Left forelimb (tissue), 1 donor: ENCODE measurements around the gene CTNNA2.

ENCODE experiments used
- DNase-seq: peaks from one replicate; pipeline ENCODE4 v3.0.0-alpha.2; 2018; ENCODE audit warnings: low spot score

Gene CTNNA2

DNA sequence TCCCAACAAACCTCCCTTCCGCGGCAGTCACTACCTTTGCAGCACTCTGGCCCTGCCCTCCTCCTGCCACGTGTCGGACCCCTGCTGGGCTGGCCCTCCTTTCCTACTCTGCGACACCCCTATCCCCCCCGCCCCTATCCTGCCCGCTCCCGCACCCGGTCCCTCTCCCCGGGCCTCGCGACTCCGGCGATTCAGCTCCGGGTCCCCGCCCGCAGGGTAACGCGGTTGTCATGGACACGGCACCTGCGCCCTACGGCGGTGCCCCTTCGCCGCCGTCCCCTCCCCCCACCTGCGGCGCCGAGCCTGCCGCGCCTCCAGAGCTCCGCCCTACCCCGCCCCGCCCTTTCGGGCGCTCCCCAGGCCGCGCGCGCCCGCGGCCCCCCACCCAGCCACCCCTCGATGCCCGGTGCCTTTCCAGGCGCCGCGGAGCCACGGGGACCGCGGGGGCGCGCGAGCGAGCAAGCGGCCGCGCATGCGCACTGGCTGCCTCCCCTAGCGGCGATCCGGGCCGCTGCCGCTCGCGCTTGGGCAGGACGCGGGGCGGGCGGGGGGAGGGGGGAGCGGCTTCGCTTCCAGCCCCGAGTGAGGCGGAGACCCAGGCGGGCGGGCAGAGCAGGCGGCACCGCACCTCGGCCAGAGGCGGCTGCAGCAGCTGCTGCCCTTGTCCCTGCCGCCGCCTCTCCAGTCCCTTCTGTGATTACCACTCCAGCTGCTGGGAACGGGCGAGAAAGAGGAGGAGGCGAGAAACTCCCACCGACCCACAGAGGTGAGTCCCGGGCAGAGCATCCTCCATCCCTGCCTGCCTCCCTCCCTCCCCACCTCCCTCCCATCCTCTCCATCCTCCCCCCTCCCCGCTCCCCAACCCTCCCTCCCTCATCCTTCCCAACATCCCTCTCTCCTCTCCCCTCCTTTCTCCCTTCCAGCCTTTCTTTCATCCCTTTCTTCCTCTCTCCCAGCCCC lies at the start of gene CTNNA2:
CTNNA2 (plus strand) TSS at position 610 of the 960 bp plus-strand sequence.
- peak; percentile 72 for DNase-seq

DNA sequence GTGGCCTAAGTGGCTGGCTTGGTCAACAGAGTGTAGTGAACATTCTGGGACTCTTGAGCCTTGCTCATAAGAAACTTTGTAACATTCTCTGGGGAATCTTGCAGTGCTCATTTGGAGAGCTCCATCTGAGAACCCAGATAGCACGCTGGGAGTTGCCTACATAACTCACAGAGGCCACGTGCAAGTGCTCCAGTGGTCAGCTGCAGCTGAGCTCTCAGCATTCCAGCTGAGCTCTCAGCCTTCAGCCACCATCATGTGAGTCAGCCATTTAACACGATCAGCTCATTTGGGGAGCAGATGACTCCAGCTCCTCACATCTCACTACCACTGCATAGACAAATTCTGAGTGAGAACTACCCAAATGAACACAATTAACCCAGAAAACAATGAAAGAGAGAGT lies 25.5 kb upstream of the CTNNA2 start:
- no peak for DNase-seq

DNA sequence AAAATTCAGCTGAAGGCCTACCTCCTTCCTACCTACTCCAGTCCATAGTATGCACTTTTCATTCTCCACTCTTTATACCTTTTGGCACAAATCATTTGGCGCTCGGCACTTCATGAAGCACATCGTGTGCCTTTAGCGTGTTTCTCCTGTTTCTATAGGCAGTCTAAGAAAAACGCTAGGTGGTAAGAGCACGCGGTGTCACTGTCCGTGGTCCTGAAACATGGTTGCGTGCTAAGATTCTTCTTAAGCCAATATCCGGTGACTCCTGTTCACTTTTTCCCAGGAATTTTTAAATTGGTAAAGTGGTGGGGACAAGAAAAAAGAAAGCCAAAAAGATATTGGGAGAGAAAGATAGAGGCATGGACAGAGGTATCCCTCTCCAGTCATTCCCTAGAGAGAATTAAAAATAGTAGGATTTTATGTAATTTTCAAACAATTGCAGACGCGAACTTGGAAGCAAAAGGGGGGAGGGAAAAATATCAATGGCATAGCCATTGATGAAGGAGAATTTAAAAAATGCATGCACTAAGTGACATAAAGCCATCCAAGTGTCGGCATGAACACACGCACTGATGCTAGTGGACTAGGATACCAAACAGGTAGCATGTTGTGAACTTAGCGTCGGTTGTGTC lies 1.4 kb upstream of the CTNNA2 start:
- peak; percentile 66 for DNase-seq

DNA sequence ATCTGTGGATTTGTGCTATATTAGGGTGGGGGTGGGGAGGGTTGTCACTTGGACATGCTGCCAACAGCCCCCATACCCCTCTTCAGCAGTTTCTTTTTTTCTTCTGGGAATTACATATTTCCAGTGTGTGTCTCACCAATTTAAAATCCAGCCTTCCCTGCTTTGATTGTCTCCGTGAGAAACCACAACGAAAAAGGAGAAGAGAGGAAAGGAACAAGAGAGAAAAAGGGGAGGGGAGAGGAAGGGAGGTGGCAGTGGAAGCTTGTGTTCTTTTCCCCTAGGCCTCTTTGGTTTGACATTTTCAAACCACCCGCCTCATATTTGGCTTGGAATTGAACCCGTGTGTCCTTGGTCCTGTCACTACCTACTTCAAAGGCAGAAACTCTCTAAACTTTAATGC lies 860 bp downstream of the CTNNA2 start:
- DNase-seq = no peak

DNA sequence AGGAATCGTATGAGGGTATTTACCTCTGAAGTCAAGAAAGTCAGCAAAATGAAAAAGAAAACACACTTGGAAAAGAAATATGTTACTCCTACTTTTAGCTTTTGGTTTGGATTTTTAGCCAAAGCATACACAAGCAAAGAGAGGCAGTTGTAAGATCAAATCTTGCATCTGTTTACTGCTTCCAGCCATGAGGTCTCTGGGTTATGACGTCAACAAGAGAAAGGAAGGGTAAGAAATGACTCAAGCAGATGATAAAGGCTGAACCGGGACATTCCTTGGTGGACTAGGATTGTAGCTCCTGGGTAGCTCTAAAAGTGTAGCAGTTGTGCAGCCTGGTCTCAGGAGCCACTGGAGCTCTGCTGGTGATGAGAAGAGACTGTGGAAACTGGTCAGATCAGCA lies 16.8 kb downstream of the CTNNA2 start:
- DNase-seq = no peak

DNA sequence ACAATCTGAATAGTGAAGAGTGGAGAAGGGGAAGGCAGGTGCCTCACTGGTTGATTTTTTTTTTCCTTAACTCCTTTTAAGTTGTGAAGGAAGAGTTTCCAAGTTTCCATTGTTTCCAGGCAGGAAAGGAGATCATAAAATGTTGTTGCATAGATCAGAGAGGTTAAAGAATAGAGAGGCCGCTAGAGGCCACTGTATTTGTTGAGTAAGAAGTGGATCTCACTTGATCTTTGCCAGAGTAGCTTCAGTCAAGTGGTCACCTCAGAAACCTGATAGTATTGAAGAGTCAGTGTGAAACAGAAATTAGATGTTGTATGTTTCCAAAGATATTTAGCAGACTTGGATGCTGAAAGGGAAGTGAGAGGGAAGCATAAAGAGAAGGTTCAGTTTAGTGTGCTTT lies 17.6 kb downstream of the CTNNA2 start:
- no peak for DNase-seq

DNA sequence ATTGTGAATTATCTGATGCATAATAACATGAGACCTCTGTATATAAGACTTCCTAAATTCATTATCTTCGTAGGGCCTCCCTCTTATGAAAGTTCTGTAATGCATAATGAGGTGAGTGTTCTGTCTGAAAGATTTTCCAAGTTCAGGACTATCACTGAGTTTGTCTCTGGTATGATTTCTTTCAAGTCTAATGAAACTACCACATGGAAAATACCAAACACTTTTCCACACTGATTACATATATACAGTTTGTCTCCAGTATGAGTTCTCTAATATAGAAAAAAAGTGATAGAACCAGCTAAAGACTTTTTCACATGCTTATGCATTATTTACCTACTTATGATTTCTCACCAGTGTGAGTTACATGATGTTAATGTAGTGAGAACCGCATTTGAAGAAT lies 34.7 kb downstream of the CTNNA2 start:
- DNase-seq = no peak

DNA sequence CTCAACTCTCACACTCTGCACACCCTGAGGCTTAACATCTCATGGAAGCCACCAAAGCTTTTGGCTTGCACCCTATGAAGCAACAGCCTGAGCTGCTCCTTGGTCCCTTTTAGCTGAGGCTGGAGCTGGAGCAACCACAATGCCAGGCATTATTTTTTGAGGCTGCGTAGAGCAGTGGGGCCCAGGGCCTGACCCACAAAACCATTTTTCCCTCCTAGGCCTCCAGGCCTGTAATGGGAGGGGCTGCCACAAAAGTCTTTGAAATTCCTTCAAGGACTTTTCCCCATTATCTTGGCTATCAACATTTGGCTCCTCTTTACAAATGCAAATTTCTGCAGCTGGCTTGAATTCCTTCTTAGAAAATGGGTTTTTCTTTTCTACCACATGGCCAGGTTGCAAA lies 39.8 kb downstream of the CTNNA2 start:
- no peak for DNase-seq

DNA sequence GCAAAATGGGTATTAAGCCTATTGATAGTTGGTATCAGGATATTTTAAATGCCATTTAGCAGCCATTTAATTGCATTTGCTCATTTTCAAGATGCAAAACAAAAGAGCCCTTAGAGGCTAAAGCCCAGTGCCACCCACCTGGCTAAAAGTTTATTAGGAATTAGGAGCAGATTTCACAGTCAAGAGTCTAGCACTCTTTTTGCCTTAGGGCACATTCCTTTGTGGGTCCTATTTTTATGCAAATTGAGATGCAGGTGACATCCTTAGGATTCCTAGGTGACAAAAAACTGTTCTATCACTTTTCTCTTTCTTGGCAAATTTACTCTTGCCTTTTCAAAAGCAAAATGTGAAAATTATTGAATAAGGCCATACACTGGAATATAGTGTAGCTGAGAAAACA lies 42.0 kb downstream of the CTNNA2 start:
- no peak for DNase-seq

DNA sequence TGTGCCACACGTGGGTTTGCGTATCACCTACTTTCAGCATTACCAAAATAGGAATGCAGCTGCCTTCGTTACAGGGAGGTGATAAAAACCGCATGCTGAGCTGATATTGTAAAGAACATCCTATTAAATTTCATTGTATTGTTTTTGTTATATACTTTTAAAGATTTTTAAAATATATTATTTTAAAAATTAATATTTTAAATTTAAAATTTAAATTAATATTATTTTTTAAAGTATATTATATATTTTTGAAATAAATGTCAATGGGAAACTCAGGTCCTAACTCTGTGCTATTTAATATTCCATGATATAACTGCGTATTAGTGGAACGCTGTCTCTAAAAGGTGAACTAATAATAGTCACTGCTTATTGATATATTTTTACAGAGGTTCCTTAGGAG lies 51.2 kb downstream of the CTNNA2 start:
- DNase-seq = no peak

DNA sequence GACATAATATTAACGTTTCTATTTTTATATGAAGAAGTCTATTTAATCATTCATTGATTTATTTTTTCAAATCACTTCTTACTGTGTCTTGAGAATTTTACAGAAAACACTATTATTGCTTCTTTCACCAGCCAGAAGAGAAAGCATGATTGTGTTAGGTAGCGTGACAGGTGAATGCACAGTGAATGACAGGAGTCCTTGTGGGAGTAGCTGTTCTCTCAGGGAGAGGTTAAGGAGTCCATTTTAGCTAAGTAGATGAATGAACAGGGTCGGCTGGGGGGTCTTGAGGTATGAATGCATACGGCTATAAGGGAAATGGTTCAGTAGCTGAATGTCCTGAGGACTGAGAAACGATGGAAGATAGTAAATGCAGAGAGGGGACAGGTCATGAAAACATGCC lies 56.2 kb downstream of the CTNNA2 start:
- DNase-seq = no peak

DNA sequence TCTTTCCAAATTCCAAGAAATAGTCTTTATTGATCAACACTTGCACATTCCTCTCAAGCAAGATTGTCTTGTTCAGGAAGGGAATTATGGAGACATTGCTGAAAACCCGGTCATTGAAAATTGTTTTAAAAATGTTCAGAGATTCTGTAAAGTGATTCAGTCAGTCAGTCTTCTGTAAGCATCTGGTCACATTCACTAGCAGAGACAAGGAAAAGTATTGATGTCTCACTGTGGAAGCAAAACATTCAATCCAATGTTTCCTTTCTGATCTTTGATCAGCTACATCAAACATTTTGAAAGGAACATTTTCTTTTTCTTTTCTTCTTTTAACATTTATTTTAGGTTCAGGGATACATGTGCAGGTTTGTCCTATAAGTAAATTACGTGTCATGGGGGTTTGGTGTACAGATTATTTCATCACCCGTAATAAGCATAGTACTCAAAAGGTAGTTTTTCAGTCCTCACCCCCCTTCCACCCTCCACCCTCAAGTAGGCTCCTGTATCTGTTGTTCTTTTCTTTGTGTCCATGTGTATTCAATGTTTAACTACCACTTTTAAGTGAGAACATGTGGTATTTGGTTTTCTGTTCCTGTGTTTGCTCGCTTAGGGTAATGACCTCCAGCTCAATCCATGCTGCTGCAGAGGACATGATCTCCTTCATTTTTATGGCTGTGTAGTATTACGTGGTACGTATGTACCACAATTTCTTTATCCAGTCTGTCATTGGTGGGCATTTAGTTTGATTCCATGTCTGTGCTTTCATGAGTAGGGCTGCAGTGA lies 61.2 kb downstream of the CTNNA2 start:
- DNase-seq = no peak

DNA sequence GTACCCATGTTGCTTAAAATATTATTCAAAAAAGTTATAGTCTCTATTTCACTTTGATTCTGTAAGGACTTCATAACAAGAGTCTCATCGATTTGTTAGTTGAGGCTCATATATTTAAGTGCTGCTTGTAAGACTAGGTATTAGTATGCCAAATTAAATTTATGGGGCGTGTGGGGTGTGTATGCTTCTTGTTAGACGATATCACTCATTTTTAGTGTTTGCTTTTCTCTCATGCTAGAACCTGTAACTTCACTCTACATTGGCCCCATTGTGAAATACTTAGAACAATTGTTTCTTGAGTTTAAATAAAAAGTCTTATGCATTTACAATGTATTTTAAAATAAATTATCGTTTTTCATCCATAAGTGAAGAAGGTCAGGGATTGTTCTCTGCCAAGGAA lies 63.6 kb downstream of the CTNNA2 start:
- DNase-seq = no peak

DNA sequence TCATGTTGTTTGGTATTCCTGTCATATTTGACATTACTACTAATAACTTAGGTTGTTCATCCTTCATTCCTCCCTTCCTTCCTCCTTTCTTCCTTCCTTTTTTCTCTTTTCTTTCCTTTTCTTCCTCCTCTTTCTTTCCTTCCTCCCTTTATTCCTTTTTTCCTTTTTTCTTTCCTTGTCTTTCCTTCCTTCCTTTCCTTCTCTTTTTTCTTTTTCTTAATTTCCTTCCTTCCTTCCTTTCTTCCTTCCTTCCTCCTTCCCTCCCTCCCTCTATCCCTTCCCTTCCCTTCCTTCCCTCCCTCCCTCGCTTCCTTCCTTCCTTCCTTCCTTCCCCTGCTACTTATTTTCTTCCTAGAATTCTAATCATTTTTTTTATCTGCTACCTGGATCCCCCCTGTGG lies 66.1 kb downstream of the CTNNA2 start:
- DNase-seq = no peak

DNA sequence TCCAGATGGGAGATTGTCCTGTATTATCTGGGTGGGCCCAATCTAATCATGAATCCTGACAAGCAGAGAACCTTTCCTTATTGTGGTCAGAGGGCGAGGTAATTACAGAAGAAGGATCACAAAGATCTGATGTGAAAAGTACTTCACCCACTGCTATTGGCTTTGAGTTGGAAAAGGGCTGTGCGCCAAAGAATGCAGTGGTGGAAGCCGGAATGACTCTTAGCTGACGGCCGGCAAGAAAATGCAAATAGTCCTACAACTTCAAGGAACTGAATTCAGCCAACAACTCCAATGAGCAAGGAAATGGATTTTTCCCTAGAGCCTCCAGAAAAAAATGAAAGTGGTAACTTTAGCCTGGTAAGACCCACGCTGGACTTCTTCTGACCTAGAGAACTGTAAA lies 67.3 kb downstream of the CTNNA2 start:
- no peak for DNase-seq

DNA sequence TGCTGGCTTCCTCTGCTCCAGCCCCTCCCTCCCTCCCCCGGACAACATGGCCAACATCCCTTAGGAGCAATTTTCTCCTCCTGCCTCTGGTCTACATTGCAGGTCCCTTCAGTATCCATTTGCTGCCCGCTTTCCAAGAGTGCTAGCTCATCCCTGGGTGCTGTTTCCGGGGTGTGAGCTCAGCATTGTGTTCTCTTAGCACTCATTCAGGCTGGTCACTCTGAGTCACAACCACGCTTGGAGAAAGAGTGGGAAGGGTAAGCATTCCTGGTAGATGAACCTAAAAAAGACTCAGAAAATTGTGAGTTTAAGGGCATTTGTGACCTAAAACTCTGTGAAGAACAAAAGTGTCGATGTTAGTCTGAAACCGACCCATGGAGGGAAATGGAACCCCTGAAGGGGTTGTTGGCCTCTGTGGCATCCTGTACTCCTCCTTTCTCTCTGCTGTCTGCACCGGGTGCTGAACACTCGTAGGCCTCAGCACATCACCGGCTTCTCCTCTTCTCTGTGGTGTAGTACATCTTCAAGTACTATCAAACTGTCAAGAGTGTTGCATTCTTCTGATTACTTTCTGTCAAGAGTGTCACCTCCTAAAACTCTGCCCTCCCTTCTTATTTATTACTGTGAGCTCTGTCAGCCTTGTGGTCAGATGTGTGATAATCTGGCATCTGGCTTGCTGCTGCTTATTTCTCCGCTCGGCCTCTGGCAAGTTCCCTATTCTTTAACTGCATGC lies 73.0 kb downstream of the CTNNA2 start:
- DNase-seq = no peak

DNA sequence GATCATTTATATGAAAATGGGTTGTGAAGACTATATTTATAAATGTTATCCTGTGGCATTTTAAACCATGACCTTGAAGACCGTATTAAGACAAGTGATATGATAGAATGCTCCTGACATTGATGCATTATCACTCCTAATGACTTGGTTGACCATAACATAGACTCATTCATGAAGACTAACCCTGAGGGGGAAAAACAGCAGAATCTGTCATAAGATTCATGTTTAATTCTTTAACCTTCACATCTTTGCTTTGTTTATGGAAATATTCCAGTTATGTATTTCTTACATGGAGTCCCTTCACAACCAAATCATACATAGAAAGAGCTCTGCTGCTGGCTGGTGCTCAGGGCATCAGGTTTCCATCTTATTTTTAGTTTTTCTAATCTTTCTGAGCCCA lies 78.4 kb downstream of the CTNNA2 start:
- DNase-seq = no peak

DNA sequence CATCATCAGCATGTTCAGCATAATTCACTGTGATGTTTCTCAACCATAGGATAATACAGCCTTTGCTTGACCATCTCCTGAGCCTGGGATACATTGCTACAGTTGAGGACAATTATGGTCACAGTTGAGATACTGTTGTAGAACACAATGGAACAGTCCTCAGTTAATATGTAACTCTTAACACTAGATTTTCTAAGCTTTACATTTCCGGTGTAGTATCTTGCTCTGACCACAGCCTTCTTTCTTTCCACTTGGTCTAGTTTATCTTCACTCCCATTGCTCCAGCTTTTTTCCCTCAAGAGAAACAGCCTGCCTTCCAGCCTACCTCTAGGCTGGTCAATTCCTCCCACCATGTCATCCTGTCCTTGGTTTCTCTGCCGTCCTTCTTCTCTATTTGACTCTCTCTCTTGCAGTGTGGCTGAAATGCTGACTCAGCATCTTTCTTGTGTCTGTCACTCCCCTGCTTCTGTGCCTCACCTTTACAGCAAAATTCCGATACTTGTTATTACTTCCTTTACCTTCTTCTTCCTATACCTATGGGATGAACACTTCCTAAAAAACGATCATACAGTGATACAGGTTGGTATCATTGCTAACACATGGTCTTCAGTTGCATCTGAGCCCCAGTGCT lies 80.5 kb downstream of the CTNNA2 start:
- DNase-seq = no peak

DNA sequence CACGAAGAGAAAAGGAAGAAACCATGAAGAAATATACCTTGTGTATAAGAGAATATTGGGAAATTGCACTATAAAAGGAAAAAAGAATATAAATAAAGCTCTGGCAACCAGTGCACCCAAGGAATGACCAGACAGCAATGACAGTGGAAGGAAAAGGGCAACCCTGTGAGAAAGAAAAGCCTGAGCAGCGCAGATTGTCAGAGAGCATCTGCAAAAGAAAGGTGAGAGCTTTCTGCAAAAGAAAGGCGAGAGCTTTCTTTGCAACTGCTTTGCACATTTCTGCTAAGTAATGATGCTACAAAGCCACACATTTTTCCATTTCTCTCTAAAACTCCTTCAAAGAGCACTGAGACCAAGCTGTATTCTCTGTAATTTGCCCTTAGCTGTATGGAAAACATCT lies 83.6 kb downstream of the CTNNA2 start:
- DNase-seq = no peak

DNA sequence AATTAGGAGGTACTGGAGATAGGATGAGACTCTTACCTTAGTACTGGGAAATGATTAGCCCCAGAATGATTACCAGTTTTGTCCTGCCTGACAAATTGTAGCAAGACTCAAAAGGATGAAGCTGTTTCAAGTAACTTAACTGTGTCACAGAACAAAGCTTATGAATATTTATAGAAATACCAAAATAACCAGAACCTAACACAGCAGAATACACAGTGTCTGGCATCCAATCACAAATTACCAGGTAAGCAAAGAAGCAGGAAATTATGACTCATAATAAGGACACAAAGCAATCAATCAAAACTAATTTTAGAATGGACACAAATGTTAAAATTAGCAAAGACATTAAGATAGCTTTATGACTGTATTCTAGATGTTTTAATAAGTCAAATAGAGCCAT lies 91.9 kb downstream of the CTNNA2 start:
- DNase-seq = no peak

DNA sequence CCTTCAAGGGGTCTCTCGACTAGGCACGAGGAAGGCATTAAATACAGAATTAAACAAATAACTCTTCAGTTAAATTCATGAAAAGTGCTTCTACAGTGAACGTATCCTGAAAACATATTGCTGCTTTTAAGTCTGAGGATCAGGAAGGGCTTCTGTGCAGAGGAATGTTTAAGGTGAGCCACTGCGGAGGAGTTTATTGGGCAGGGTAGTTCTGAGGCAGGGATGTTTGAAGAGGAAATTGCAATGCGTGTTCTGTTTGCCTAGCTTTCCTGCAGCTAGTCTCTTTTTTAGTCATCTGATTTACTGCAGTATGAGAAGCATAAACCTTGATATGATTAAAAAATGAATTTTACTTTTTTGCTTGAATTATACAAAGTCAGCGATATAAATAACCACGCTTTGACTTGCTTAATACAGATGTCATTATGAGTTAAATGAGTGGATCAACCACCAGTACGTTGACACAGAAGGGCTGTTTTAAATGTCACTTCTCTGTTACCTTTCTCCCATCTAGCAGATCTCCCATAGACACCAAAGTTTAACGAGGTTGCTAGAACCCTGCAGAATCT lies 98.7 kb downstream of the CTNNA2 start:
- DNase-seq = no peak
